ENCODE measurements around the gene FLT3LG.

GRCh38 chr19:49448432-49448786 lies 25.6 kb upstream of the FLT3LG start:
- TF ChIP-seq CTCF (IDR thresholded peaks at IDR 0.05) = no peak
- no peak for TF ChIP-seq POLR2A (IDR thresholded peaks at IDR 0.05; ENCODE audit: low read depth)

Measured in esophagus muscularis mucosa (tissue), 3 donors.